OCI-LY3 (cell line): ENCODE measurements around the gene TBKBP1.

Experiments
- H2AFZ ChIP-seq: fragments of 200-600, 300-600 bp; shearing (Covaris generic); 2 replicates; pipeline ENCODE4 v1.6.0; 2014; ENCODE audit warnings: antibody characterized with exemption, low read depth, low read length
- H3K27ac ChIP-seq: fragments of 200-600, 300-600 bp; sonication (generic); 2 replicates; pipeline ENCODE4 v1.5.1; 2014; ENCODE audit warnings: mild to moderate bottlenecking, low read length, moderate library complexity, mixed read lengths
- H3K27me3 ChIP-seq: fragments of 200-600, 300-600 bp; sonication (generic); 2 replicates; pipeline ENCODE4 v1.6.1; 2014; ENCODE audit warnings: low read depth, low read length, mixed read lengths
- H3K36me3 ChIP-seq: fragments of 200-600, 300-600 bp; sonication (generic); replicated peaks from 2 replicates; pipeline ENCODE3; 2014; ENCODE audit warnings: low read depth, low read length, mixed read lengths
- H3K4me1 ChIP-seq: fragments of 300-600, 200-600 bp; sonication (generic); 2 replicates; pipeline ENCODE4 v1.6.1; 2014; ENCODE audit warnings: low read length, mixed read lengths
- H3K4me2 ChIP-seq: fragments of 200-600, 300-600 bp; sonication (generic); 2 replicates; pipeline ENCODE4 v1.6.1; 2014; ENCODE audit warnings: low read length, mixed read lengths
- H3K4me3 ChIP-seq: fragments of 300-600, 200-600 bp; sonication (generic); 2 replicates; pipeline ENCODE4 v1.5.1; 2014; ENCODE audit warnings: antibody characterized with exemption, mild to moderate bottlenecking, low read length, moderate library complexity
- H3K79me2 ChIP-seq: fragments of 300-600, 200-600 bp; shearing (Covaris generic); 2 replicates; pipeline ENCODE4 v1.6.1; 2014; ENCODE audit warnings: mild to moderate bottlenecking, low read length, mixed read lengths
- H3K9ac ChIP-seq: fragments of 300-600, 200-600 bp; shearing (Covaris generic); 2 replicates; pipeline ENCODE4 v1.6.0; 2014; ENCODE audit warnings: mild to moderate bottlenecking, low read length, moderate library complexity
- H3K9me3 ChIP-seq: fragments of 200-600, 300-600 bp; shearing (Covaris generic); 2 replicates; pipeline ENCODE4 v1.6.1; 2014; ENCODE audit warnings: low read length, mixed read lengths; ENCODE audit not compliant: insufficient read depth
- H4K20me1 ChIP-seq: fragments of 200-600, 300-600 bp; sonication (generic); 2 replicates; pipeline ENCODE4 v1.6.1; 2016; ENCODE audit warnings: low read length, mixed read lengths; ENCODE audit not compliant: insufficient read depth
- EZH2phosphoT487 ChIP-seq: fragments of 200-600 bp; shearing (Covaris generic); IDR thresholded peaks from 2 replicates; pipeline ENCODE4 v1.6.1; 2018; ENCODE audit warnings: antibody characterized with exemption, mixed run types, low read depth
- TF ChIP-seq, protein P1 (sequence below): fragments of 200-600, 300-600 bp; sonication (generic); IDR thresholded peaks from 2 replicates; pipeline ENCODE4 v1.5.1; 2014; ENCODE audit warnings: antibody characterized with exemption, low read length, low read depth

The TBKBP1 gene

DNA sequence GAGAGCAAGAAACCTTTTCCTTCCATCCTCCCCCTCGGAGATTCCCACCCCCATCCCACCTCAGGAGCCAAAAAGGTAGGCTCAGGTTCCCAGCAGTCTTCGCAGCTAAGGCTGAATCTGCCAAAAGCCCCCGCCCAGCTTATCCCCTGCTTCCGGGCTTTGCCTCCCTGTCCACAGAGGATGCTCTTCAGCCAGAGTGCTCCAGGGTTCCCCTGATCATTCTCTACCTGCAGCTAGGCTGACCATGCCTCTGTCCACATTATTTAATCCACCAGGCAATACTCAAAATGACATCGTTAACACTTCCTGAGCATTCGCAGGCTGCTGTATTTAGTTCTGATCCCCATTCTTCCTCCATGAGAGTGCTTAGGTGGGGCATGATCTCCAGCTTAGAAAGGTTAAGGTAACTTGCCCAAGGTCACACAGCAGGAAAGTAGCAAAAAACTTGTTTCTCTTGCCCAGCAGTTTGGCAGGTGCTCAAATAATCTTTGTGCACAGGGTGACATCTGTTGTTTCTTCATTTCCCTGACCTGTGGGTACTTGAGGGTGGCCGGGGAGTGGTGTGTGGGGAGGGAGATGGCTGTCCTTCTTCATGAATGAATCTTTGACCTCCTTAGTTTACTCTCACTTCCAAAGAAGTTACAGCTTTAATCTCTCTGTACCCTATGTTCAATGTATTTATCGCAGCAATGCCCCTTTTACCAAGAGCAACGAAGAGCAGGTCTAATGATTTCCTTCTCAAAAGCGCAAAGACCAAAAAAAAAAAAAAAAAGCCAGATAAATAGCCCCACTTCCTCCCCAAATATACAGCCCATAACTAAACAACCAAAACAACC is 848 bp upstream of the TBKBP1 start:
- Histone ChIP-seq H3K27me3 (peaks cover 8% of the 10 kb centered on the region; the same call in 1 of the 2 replicates), H3K9me3 (no peaks in the 10 kb centered on the region), H3K36me3 (peaks cover under 1% of the 10 kb centered on the region), H3K4me2 (peak overlapping the region; percentile 84), H3K79me2 (no peaks in the 10 kb centered on the region), H2AFZ (peak overlapping the region; percentile 55), H3K4me3 (peak overlapping the region; percentile 91), H3K9ac (peak overlapping the region; percentile 64), H3K4me1 (peaks cover 25% of the 10 kb centered on the region), H3K27ac (no peak overlapping the region), H4K20me1 (no peaks in the 10 kb centered on the region)
- TF ChIP-seq, protein P1, sequence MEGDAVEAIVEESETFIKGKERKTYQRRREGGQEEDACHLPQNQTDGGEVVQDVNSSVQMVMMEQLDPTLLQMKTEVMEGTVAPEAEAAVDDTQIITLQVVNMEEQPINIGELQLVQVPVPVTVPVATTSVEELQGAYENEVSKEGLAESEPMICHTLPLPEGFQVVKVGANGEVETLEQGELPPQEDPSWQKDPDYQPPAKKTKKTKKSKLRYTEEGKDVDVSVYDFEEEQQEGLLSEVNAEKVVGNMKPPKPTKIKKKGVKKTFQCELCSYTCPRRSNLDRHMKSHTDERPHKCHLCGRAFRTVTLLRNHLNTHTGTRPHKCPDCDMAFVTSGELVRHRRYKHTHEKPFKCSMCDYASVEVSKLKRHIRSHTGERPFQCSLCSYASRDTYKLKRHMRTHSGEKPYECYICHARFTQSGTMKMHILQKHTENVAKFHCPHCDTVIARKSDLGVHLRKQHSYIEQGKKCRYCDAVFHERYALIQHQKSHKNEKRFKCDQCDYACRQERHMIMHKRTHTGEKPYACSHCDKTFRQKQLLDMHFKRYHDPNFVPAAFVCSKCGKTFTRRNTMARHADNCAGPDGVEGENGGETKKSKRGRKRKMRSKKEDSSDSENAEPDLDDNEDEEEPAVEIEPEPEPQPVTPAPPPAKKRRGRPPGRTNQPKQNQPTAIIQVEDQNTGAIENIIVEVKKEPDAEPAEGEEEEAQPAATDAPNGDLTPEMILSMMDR = no peak
- TF ChIP-seq EZH2phosphoT487 = no peak

DNA sequence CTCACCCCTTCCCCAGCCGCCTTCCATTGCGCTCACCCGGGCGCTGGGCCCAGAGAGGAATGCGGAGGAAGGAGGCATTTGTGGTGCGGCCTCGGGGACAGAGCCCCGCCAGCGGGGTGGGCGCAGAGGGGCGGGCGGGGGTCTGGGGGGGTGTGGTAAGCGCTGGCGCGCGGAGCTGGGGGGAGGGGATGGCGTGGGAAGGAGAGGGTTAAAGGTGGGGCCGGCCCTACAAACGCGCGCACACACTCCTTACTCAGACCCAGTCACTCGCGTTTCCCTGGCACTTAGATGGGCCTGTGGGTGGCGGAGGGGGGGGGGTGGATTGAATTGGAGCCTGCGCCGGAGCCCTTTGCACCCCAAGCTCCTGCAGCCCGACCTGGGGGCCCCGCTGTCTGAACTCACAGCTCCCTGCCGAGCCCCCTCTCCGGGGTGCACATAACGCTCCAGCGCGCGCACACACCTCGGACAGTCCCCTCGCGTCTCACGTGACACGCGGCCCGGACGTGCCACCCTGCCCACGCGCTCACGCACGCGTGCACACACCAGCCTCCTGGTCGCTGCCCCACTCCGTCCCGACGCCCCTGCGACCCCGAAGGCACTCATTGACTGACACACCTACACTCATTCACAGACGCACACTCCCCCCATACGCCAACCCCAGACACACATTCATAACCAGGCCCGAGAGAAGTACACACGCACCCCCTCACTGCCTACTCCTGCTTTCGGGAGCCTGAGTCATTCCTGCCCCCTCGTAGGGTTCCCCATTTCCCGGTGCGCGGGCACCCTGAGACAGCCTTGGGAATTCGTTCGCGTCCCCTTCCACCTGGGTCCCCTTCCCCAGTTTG is 844 bp downstream of the TBKBP1 start:
- Histone ChIP-seq H3K27me3 (peaks cover 8% of the 10 kb centered on the region; the same call in 1 of the 2 replicates), H3K4me1 (peaks cover 25% of the 10 kb centered on the region), H3K9me3 (no peaks in the 10 kb centered on the region), H3K9ac (peak overlapping the region; percentile 64), H4K20me1 (no peaks in the 10 kb centered on the region), H3K79me2 (no peaks in the 10 kb centered on the region), H3K36me3 (no peaks in the 10 kb centered on the region), H3K4me2 (peak overlapping the region; percentile 99), H2AFZ (peak overlapping the region; percentile 90), H3K27ac (no peak overlapping the region), H3K4me3 (peak overlapping the region; percentile 91)
- no peak for TF ChIP-seq EZH2phosphoT487
- TF ChIP-seq, protein P1 = no peak

DNA sequence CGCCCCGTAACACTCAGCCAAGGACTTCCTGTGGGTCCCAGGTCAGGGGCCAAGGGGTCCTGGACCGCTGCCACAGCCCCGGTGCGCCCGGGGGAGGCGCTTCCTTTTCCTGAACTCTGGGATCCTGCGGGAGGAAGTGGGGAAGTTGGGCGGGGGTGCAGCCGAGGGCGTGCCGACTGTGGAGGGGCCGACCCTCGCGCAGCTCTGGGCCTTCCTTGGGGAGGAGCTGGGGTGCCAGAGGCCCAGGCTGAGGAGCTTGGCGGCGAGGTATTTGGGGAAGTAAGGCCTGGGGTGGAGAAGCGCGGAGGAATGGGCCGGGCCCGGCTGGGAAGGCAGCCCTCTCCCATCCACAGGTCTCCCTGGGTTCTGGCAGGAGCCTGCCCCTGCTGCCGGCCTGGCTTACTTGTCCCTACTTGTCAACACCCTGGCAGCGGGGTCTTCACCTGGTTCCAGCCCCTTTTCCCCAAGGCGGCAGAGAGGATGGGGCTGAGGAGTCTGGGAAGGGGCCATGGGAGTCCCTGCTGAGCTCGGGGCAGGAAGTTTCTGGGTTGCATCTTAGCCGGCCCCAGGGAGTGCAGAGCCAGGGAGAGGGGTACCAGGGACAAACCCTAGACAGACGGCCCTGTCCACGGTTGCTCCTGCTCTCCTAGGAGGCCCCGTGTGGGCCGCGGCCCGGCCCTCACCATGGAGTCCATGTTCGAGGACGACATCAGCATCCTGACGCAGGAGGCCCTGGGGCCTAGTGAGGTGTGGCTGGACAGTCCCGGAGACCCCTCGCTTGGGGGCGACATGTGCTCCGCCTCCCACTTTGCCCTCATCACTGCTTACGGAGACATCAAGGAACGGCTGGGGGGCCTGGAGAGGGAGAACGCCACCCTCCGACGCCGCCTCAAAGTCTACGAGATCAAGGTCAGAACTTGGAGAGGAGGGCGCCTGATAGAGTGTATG is 1.7 kb downstream of the TBKBP1 start:
- Histone ChIP-seq H4K20me1 (no peaks in the 10 kb centered on the region), H3K4me2 (peak overlapping the region; percentile 99), H3K36me3 (no peaks in the 10 kb centered on the region), H3K4me1 (peaks cover 17% of the 10 kb centered on the region), H3K9ac (peak overlapping the region; percentile 64), H3K27ac (no peak overlapping the region), H3K9me3 (no peaks in the 10 kb centered on the region), H3K79me2 (no peaks in the 10 kb centered on the region), H3K27me3 (peaks cover 8% of the 10 kb centered on the region; the same call in 1 of the 2 replicates), H3K4me3 (peak overlapping the region; percentile 91), H2AFZ (no peak overlapping the region)
- no peak for TF ChIP-seq EZH2phosphoT487
- TF ChIP-seq, protein P1 = no peak
